HG03457 (cell line): ENCODE measurements around the gene RHOBTB1.

Experiments
- ATAC-seq: cut with Tn5 transposase; IDR thresholded peaks from one replicate; pipeline ENCODE4 v1.9.1; 2021; ENCODE audit warnings: moderate number of reproducible peaks; ENCODE audit not compliant: unreplicated experiment

The RHOBTB1 gene

DNA sequence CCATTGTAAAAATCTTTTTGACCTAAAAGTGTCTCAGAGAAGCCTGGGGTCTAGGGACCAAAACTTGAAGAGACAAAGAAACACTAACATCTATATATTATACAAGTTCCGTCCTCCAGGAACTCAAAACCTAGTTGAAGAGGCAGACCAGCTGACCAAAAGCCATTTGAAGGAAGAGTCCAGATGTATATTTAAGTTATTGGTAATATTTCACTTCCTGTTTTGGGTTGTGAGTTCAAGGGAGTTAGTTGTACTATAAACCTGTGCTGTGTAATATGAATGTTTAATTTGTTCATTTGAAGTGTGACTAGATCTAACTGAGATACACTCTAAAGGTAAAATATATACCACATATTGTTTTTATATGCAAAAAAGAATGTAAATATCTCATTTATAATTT is 120.7 kb downstream of the RHOBTB1 start:
- no peak for ATAC-seq

DNA sequence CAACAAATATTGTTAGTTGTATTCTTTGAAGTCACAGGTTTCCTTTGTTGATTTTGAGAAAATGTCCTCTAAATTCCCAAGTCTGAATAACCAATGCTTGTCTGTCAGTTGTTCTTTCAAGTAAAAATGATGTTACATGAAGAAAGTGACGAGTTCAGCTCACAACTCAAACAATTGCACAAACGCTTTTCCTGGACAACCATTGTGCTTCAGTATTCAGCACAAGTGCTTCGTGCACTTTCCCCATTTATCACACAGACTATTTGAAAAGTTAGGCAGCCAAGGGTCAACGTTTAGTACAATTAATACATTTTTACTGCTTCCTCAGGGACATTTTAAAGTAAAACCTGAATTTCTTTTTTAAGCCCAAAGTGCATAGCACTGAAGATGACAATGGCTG is 121.2 kb downstream of the RHOBTB1 start:
- ATAC-seq = no peak

DNA sequence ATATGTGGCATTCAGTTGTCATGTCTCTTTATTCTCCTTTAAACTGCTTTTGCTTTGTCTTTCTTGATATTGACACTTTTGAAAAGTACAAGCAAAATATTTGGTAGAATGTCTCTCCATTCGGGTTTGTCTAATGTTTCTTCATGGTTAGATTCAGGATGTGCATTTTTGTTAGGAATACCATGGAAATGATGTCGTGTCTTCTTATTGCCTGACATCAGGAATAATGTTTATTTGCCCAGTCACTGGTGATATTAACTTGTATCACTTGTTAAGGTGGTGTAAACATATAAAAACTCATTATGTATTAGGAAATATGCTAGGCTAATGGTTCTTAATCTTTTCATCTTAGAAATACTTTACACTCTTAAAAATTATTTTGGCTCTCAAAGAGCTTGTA is 122.3 kb downstream of the RHOBTB1 start:
- no peak for ATAC-seq

DNA sequence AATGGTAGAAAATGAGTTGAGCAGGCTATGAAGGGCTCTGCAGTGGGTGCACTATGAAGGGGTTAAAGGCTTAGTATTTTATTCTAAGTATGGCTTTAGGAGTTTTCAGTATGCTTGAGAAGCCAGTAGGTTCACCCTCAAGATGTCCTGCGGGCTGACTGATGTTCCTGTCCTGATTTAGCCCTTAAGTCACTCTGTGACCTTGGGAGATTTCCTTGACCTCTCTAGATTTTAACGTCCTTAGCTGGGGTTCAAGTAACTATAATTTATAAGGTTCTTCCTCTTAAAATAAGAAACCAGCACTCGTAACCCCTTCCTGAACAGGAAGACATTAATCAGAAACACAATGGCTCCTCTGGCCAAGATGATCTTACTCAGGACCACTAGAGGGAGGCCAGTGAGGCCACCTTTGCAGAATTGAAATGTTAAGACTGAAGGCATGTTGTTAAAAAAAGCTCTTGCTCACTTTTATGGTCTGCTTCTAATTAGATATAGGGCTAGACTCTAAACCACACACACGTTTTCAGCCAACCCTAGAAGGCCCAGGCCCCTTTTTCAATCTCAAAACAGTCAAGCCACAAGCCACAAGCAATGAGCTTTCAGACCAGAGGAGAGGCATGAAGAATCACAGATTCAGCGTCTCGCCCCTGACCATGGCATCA is 123.8 kb downstream of the RHOBTB1 start:
- no peak for ATAC-seq
